ENCODE measurements around the gene COQ8A.

COQ8A gene

DNA sequence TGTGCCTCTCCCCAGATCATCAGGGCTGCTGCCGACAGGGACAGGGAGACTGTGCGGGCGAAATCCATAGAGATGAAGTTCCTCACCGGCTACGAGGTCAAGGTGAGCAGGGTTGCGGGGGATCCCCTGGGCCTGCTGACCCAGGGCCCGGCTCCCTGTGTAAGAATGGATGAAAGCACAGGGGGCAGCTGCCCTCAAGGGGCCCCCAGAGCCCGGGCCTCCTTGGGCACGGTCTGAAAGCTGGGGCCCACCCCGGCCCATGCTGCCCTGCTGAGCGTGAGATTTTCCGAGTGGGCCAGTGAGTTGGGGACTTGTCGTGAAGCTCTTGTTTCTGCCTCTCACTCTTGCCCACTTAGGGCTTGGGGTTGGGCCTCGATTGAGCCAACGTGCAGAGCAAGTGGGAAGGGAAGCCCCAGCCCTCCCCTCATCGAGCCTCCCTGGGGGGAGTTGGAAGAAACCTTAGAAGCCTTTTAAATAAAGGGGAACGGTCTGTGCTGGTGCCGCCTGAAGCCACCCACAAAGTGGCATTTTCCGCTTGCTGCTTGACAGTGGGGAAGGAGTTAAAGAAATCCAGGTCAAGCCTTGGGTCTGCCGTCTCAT, 45.2 kb downstream of the COQ8A start:
- no peak for FAIRE-seq
- TF ChIP-seq, protein P1, sequence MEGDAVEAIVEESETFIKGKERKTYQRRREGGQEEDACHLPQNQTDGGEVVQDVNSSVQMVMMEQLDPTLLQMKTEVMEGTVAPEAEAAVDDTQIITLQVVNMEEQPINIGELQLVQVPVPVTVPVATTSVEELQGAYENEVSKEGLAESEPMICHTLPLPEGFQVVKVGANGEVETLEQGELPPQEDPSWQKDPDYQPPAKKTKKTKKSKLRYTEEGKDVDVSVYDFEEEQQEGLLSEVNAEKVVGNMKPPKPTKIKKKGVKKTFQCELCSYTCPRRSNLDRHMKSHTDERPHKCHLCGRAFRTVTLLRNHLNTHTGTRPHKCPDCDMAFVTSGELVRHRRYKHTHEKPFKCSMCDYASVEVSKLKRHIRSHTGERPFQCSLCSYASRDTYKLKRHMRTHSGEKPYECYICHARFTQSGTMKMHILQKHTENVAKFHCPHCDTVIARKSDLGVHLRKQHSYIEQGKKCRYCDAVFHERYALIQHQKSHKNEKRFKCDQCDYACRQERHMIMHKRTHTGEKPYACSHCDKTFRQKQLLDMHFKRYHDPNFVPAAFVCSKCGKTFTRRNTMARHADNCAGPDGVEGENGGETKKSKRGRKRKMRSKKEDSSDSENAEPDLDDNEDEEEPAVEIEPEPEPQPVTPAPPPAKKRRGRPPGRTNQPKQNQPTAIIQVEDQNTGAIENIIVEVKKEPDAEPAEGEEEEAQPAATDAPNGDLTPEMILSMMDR (IDR thresholded peaks at IDR 0.05; ENCODE audit: insufficient read depth, missing control alignments) = no peak
- no peak for DNase-seq (ENCODE audit: insufficient read length, low spot score)

GRCh38 chr1:226985839-226986463, 45.9 kb downstream of the COQ8A start:
- DNase-seq (ENCODE audit: insufficient read length, low spot score) (peak; percentile 21), FAIRE-seq (no peak)
- TF ChIP-seq, protein P1 (IDR thresholded peaks at IDR 0.05; ENCODE audit: insufficient read depth, missing control alignments) = no peak

DNA sequence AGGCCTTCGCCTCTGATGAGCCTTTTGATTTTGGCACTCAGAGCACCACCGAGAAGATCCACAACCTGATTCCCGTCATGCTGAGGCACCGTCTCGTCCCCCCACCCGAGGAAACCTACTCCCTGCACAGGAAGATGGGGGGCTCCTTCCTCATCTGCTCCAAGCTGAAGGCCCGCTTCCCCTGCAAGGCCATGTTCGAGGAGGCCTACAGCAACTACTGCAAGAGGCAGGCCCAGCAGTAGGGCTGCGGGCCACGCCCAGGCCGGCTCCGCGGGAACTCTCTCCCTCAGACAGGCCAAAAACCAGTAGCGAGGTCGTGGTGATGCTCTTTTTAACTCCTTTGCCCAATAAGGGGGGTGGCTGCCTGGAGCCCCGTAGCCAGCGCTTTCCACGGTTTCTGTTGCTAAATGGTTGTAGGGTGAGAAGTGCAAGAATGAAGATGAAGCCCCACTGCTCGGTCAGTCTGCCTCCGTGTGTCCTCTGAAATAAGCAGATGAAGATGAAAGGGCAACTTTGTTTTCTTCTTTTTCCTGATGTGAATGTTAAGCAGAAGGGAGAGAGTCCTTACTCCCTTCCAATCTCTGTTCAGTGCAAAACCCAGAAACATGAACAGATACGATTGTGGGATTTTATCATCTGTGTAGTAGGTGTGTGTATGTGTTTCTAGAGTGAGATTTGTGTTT, 46.5 kb downstream of the COQ8A start:
- FAIRE-seq (no peak), DNase-seq (ENCODE audit: insufficient read length, low spot score) (peak; percentile 13)
- TF ChIP-seq, protein P1 (IDR thresholded peaks at IDR 0.05; ENCODE audit: insufficient read depth, missing control alignments) = no peak

GRCh38 chr1:226987179-226987536, 47.1 kb downstream of the COQ8A start:
- DNase-seq (ENCODE audit: insufficient read length, low spot score) = no peak
- FAIRE-seq = no peak
- TF ChIP-seq, protein P1 (IDR thresholded peaks at IDR 0.05; ENCODE audit: insufficient read depth, missing control alignments) = no peak

DNA sequence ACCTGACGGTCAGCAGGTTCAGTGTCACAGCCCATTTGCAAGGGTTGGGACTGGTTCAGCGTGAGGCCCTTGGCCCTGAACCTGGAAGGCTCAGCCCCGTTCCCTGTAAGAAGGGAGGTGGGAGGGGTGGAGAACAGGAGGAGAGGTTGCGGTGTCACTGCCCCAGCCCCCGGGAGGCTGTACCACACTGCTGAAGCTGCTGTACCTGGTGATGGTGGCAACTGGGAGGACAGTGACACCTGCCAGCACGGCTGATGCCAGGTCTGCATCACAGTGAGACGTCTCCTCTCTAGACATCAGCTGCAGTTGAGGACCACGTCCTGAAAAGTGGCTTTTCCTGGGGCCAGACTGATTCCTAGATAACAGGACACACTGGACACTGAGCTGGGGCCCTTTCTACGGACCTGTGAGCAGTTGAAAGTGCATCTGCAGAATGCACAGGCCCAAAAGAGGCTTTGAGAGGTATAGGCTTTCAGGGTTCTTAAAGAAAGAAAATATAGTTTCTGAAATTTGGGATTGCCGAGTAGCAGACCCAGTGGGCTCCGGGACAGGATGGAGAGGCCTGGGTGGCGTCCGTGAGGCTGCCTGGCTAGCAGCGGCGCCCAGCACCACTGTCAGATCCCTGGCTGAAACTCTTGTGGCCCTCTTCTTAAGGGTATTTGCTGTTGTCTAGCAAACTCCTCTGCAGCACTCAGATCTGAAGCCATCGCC, 47.7 kb downstream of the COQ8A start:
- no peak for FAIRE-seq
- DNase-seq (ENCODE audit: insufficient read length, low spot score) = no peak

DNA sequence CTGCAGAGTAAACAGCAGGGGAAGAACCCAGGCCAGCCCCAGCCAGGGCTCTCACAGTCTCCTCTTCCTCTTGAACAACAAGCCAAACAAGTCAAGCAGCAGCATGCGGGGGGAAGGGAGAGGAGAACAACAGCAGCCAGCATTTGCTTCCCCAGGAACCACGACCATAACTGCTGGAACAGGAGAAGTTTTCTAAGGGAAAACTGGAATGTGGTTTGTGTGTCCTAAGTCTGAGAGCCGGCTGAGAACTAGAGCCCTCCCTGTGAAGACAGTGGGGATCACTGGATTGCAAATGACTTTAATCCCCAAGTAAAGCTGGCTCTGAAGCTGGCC, 48.2 kb downstream of the COQ8A start:
- peak; percentile 51 for DNase-seq (ENCODE audit: insufficient read length, low spot score)
- FAIRE-seq = no peak
- TF ChIP-seq, protein P1 (IDR thresholded peaks at IDR 0.05; ENCODE audit: insufficient read depth, missing control alignments) = no peak

More for the DNA sequence above, 47.7 kb downstream of the COQ8A start:
- TF ChIP-seq, protein P1 (IDR thresholded peaks at IDR 0.05; ENCODE audit: insufficient read depth, missing control alignments) = no peak

Data from D721Med (cell line).